ENCODE measurements around the gene GPR158.

GPR158 gene

GRCh38 chr10:25615926-25616325, 441.1 kb downstream of the GPR158 start:
- no peak for DNase-seq

GRCh38 chr10:25616903-25617592, 442.2 kb downstream of the GPR158 start:
- no peak for DNase-seq

GRCh38 chr10:25627606-25628005, 452.8 kb downstream of the GPR158 start:
- DNase-seq: no peak

- DNase-seq: no peak
Observed at GRCh38 chr10:25629333-25629732, 454.5 kb downstream of the GPR158 start.

- DNase-seq: no peak
Observed at GRCh38 chr10:25631471-25631870, 456.7 kb downstream of the GPR158 start.

GRCh38 chr10:25632802-25633201, 458.0 kb downstream of the GPR158 start:
- no peak for DNase-seq

GRCh38 chr10:25633542-25633941, 458.7 kb downstream of the GPR158 start:
- DNase-seq: no peak

- DNase-seq: no peak
Observed at GRCh38 chr10:25639646-25640045, 464.8 kb downstream of the GPR158 start.

- DNase-seq: no peak
Observed at GRCh38 chr10:25641595-25641994, 466.8 kb downstream of the GPR158 start.

GRCh38 chr10:25642721-25643120, 467.9 kb downstream of the GPR158 start:
- no peak for DNase-seq

- no peak for DNase-seq
Observed at GRCh38 chr10:25646371-25646770, 471.6 kb downstream of the GPR158 start.

- no peak for DNase-seq
Observed at GRCh38 chr10:25651534-25651933, 476.7 kb downstream of the GPR158 start.

Measured in activated CD4-positive, alpha-beta T cell treated with anti-CD3 and anti-CD28 coated beads, Interleukin-2, amount 50 U/mL, for 4 hours (primary cell).